Chondrocyte (in vitro differentiated cells): ENCODE results near the gene SLC33A1. TPM values are rescaled to one million over a fixed set of nuclear protein-coding genes. Genes with fewer than 3 reads are reported as not detected.
"Not testable (repeated sequence)": the region's sequence is repeated elsewhere in the genome, so short reads cannot be mapped to it uniquely, and the experiment has no call there.

Source experiments
- DNase-seq: peaks from one replicate; pipeline ENCODE4 v3.0.0; 2021; ENCODE audit warnings: mixed read lengths, low spot score
- H3K27ac Mint-ChIP-seq: one replicate; pipeline ENCODE4 v1.8.0; 2021; ENCODE audit warnings: mild to moderate bottlenecking, moderate library complexity, mixed read lengths; ENCODE audit not compliant: unreplicated experiment
- H3K27me3 Mint-ChIP-seq: 2 replicates; pipeline ENCODE4 v1.8.0; 2021; ENCODE audit warnings: low read depth, mixed read lengths
- H3K36me3 Mint-ChIP-seq: 2 replicates; pipeline ENCODE4 v1.8.0; 2021; ENCODE audit warnings: low read depth, mixed read lengths
- H3K4me1 Mint-ChIP-seq: 2 replicates; pipeline ENCODE4 v1.8.0; 2021; ENCODE audit warnings: low read depth, mild to moderate bottlenecking, mixed read lengths
- H3K4me3 Mint-ChIP-seq: one replicate; pipeline ENCODE4 v1.8.0; 2021; ENCODE audit warnings: mild to moderate bottlenecking, moderate library complexity, mixed read lengths; ENCODE audit not compliant: unreplicated experiment
- H3K9me3 Mint-ChIP-seq: 2 replicates; pipeline ENCODE4 v1.8.0; 2021; ENCODE audit warnings: low read depth, mixed read lengths
- total RNA-seq: library from RNA; stranded (reverse); gene quantifications from 3 replicates; pipeline ENCODE4 v1.2.1, GENCODE V29; 2021
- TF ChIP-seq, protein P1 (sequence below): fragments of 200-600 bp; sonication (generic); IDR thresholded peaks from 2 replicates; pipeline ENCODE4 v1.5.0; 2021; ENCODE audit warnings: antibody characterized with exemption, mild to moderate bottlenecking, moderate library complexity

The SLC33A1 gene
- total RNA-seq, 1 donor from 2014 or later, result 30.0 TPM

DNA sequence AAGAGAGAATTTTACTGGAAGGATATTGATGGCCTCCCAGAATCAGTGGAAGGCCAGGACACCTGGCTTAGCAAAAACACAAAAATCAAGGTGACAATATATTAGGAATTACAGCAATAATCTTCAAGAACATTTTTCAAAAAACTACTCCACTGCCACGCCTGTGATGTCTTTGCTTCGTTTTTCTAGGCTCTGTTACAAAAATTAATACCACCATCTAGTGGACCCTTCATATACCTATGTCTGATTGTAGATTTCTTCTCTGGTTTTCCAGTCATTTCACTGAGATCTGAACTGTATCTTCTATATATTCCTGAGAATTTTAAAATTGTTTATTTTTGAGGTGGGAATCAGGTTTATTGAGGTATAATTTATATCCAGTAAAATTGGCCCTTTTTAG, 5.6 kb upstream of the SLC33A1 start:
- TF ChIP-seq, protein P1, sequence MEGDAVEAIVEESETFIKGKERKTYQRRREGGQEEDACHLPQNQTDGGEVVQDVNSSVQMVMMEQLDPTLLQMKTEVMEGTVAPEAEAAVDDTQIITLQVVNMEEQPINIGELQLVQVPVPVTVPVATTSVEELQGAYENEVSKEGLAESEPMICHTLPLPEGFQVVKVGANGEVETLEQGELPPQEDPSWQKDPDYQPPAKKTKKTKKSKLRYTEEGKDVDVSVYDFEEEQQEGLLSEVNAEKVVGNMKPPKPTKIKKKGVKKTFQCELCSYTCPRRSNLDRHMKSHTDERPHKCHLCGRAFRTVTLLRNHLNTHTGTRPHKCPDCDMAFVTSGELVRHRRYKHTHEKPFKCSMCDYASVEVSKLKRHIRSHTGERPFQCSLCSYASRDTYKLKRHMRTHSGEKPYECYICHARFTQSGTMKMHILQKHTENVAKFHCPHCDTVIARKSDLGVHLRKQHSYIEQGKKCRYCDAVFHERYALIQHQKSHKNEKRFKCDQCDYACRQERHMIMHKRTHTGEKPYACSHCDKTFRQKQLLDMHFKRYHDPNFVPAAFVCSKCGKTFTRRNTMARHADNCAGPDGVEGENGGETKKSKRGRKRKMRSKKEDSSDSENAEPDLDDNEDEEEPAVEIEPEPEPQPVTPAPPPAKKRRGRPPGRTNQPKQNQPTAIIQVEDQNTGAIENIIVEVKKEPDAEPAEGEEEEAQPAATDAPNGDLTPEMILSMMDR, result peak; percentile 79
- Mint-ChIP-seq H3K27ac (no peak overlapping the region), H3K9me3 (peaks cover 6% of the 10 kb centered on the region), H3K27me3 (no peaks in the 10 kb centered on the region), H3K4me1 (peaks cover 6% of the 10 kb centered on the region), H3K36me3 (peaks cover under 1% of the 10 kb centered on the region), H3K4me3 (no peak overlapping the region)
- no peak for DNase-seq

DNA sequence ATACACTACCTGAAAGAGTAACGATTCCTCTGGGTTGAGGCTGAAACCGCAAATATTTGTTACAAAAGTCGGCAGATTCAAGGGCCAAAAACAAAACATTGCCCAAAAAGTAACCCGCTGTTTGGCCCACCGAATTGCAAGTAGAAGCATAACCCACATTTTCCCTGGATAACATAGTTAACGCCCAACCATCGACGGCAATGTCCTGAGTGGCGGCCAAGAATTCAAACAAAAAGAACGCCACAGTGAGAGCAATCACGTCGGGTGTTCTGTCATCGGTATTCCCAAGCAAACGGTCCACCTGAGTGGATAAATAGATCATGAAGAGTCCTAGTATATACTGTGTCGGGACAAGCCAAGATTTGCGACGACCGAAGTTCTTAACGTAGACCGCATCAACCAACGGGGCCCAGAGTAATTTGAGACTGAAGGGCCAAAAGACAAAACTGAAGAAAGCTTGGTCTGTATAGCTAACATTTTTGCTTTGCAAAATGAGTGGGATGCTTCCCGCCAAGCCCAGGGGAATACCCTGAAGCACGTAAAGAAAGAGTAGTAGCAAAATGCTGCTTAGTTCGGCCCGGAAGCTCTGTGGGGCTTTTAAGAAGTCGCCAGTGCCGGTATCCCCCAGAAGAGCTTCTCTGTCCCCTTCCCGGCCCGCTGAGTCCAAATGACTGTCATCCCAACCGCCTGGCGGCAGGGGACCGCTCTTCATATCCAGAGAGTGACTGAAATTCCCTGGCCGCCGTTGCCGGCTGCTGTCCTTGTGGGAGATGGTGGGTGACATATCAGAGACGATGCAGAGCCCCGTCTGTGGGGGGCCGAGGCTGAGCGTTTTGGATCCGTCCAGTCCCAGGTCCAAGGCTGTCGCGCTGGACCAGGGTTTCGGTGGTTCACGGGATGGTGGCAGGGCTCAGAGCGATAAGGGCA, 750 bp downstream of the SLC33A1 start:
- Mint-ChIP-seq H3K9me3 (peaks cover 4% of the 10 kb centered on the region), H3K4me3 (peak overlapping the region; percentile 97), H3K4me1 (peaks cover 40% of the 10 kb centered on the region), H3K27me3 (no peaks in the 10 kb centered on the region), H3K36me3 (peaks cover 5% of the 10 kb centered on the region), H3K27ac (peak overlapping the region; percentile 99)
- DNase-seq, result no peak
- TF ChIP-seq, protein P1, result peak; percentile 45

DNA sequence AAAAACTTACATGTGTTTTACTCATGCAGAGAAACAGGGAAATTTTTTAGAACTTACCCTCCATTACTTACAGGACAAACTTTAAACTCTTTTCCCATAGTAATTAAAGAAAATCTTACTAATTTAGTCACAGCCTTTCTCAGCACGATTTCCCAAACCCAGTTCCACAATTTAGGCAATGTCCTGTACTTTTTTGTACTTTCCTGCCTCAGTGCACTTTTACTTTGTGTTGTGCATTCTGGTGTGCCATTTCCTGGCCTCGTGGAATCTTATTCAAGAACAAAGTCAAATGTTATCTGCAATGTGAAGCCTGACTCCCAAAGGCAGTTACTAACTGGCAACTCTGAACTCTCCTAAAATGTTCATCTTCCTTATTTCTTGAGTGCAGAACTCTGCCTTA, 1.9 kb downstream of the SLC33A1 start:
- Mint-ChIP-seq H3K4me3 (peak overlapping the region; percentile 97), H3K27me3 (no peaks in the 10 kb centered on the region), H3K9me3 (peaks cover 4% of the 10 kb centered on the region), H3K27ac (peak overlapping the region; percentile 66), H3K4me1 (peaks cover 48% of the 10 kb centered on the region), H3K36me3 (peaks cover 7% of the 10 kb centered on the region)
- TF ChIP-seq, protein P1, result no peak
- DNase-seq, result no peak

DNA sequence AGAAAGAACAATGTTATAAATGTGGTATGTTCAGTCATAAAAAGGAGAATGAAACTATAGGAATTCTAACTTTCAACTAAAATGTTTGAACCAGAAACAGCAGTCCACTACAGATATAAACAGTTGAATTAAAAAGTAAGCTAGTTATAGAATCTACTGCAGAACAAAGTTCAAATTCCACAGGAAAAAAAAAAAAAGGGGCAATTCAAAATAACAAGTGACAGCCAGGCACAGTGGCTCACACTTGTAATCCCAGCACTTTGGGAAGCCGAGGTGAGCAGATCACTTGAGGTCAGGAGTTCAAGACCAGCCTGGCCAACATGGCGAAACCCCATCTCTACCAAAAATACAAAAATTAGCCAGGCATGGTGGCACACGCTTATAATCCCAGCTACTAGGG, 4.8 kb downstream of the SLC33A1 start:
- DNase-seq, H3K27ac Mint-ChIP-seq, H3K4me3 Mint-ChIP-seq, H3K9me3 Mint-ChIP-seq, H3K27me3 Mint-ChIP-seq, H3K36me3 Mint-ChIP-seq: not testable (repeated sequence)
- H3K4me1 Mint-ChIP-seq, result peaks cover 56% of the 10 kb centered on the region

DNA sequence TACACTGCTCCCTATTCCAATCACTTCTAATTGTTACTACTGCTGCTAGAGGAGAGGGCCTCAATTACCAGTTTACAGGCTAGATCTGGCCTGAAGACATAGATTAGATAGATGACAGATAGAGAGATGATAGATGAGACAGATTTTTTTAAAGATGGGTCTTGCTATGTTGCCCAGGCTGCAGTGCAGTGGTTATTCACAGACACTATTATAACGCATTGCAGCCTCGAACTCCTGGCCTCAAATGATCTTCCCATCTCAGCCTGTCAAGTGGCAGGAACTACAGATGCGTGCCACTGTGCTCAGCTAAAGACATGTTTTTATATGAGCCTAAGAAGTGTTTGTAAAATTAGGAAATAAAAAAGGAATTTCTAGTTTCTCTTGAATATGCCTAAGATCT, 6.2 kb downstream of the SLC33A1 start:
- no peak for DNase-seq
- Mint-ChIP-seq H3K9me3 (no peaks in the 10 kb centered on the region), H3K36me3 (peaks cover 4% of the 10 kb centered on the region), H3K27ac (peak overlapping the region; percentile 43), H3K4me1 (peaks cover 61% of the 10 kb centered on the region), H3K27me3 (no peaks in the 10 kb centered on the region), H3K4me3 (no peak overlapping the region)
- TF ChIP-seq, protein P1, result no peak
